C4-2B (cell line): ENCODE measurements around the gene FAM162A.

Experiments
- ZFX ChIP-seq: fragments of 450-650 bp; IDR thresholded peaks from 2 replicates; pipeline ENCODE4 v1.6.1; 2017
- TF ChIP-seq, protein P1 (sequence below): fragments of 450-650 bp; conservative IDR thresholded peaks from 2 replicates; pipeline ENCODE4 v1.5.1; 2017; ENCODE audit warnings: mild to moderate bottlenecking

DNA sequence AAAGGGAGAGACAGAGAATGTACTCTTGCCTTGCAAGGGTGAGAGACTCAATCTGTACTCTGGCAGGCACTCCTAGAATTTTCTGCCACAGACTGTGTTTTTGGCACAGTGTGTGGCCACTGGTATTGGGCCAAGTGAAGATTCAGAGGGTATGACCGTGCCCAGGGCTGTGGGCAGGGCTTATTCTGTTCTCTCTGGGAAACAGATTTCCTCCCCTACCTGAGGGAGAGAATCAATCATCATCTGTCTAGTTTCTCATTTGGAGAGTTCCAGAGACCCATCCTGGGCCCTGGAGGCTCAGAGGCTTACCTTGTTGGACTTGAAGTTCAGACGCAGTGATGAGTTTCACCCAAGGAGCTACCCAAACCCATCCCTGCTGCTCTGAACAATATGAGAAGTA is 30.8 kb upstream of the FAM162A start:
- TF ChIP-seq, protein P1, sequence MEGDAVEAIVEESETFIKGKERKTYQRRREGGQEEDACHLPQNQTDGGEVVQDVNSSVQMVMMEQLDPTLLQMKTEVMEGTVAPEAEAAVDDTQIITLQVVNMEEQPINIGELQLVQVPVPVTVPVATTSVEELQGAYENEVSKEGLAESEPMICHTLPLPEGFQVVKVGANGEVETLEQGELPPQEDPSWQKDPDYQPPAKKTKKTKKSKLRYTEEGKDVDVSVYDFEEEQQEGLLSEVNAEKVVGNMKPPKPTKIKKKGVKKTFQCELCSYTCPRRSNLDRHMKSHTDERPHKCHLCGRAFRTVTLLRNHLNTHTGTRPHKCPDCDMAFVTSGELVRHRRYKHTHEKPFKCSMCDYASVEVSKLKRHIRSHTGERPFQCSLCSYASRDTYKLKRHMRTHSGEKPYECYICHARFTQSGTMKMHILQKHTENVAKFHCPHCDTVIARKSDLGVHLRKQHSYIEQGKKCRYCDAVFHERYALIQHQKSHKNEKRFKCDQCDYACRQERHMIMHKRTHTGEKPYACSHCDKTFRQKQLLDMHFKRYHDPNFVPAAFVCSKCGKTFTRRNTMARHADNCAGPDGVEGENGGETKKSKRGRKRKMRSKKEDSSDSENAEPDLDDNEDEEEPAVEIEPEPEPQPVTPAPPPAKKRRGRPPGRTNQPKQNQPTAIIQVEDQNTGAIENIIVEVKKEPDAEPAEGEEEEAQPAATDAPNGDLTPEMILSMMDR, result no peak
- TF ChIP-seq ZFX, result no peak
